Spleen (tissue), 11 donors: ENCODE measurements around the gene ZNF701. TPM values are rescaled to one million over a fixed set of nuclear protein-coding genes. Genes with fewer than 3 reads are reported as not detected.
"Not testable (repeated sequence)": the region's sequence is repeated elsewhere in the genome, so short reads cannot be mapped to it uniquely, and the experiment has no call there.

Source experiments
- DNase-seq: peaks from one replicate; pipeline ENCODE4 v3.0.0-alpha.2; 2020
- H3K27ac ChIP-seq, 8 donors: fragments of 200-600 bp; sonication (generic) in 7 of 8; 1 replicate in 4 of 8; 2 replicates in 4 of 8; pipeline versions ENCODE4 v1.5.0 to v1.8.0; 2016 to 2021; ENCODE audit warnings: inconsistent platforms in 4 of 8, mild to moderate bottlenecking in 4 of 8, moderate library complexity in 1 of 8
- H3K27me3 ChIP-seq, 7 donors: fragments of 200-600 bp; sonication (generic) in 6 of 7; replicated peaks in 1 of 7; 1 replicate in 4 of 7; 2 replicates in 3 of 7; pipeline versions ENCODE4 v1.5.0 to v1.8.0; 2016 to 2021; ENCODE audit warnings: inconsistent platforms in 3 of 7, mild to moderate bottlenecking in 1 of 7
- H3K36me3 ChIP-seq, 6 donors: fragments of 200-600 bp; sonication (generic) in 5 of 6; 1 replicate in 4 of 6; 2 replicates in 2 of 6; pipeline versions ENCODE4 v1.5.0 to v1.8.0; 2016 to 2021; ENCODE audit warnings: inconsistent platforms in 2 of 6
- H3K4me1 ChIP-seq, 6 donors: fragments of 200-600 bp; sonication (generic) in 5 of 6; 1 replicate in 3 of 6; 2 replicates in 3 of 6; pipeline versions ENCODE4 v1.5.0 to v1.8.0; 2016 to 2021; ENCODE audit warnings: inconsistent platforms in 3 of 6
- H3K4me3 ChIP-seq, 8 donors: fragments of 200-600 bp; sonication (generic) in 7 of 8; 1 replicate in 4 of 8; 2 replicates in 4 of 8; pipeline versions ENCODE4 v1.5.0 to v1.8.0; 2016 to 2021; ENCODE audit warnings: inconsistent platforms in 4 of 8, mild to moderate bottlenecking in 4 of 8, moderate library complexity in 2 of 8
- H3K9me3 ChIP-seq, 8 donors: fragments of 200-600 bp; sonication (generic) in 7 of 8; 1 replicate in 4 of 8; 2 replicates in 4 of 8; pipeline versions ENCODE4 v1.5.0 to v1.8.0; 2016 to 2021; ENCODE audit warnings: inconsistent platforms in 4 of 8
- CTCF ChIP-seq, 11 experiments: fragments of 200-600 bp in 7 of 11; fragments of 450-650 bp in 4 of 11; sonication (generic) in 4 of 11; IDR thresholded peaks in 8 of 11; conservative IDR thresholded peaks in 3 of 11; 1 replicate in 7 of 11; 2 replicates in 4 of 11; pipeline versions ENCODE4 v1.4.0 to v1.8.0; 2016 to 2021; ENCODE audit warnings: antibody characterized with exemption in 11 of 11, inconsistent platforms in 4 of 11, mild to moderate bottlenecking in 1 of 11
- POLR2A ChIP-seq, 3 donors: fragments of 450-650 bp; IDR thresholded peaks; one replicate each; pipeline ENCODE4 v1.5.1; 2017; ENCODE audit warnings: antibody characterized with exemption in 3 of 3, mild to moderate bottlenecking in 1 of 3
- POLR2AphosphoS5 ChIP-seq, 3 donors: sonication (generic); formaldehyde crosslinking; IDR thresholded peaks; one replicate each; pipeline ENCODE4 v1.5.1; 2017; ENCODE audit warnings: antibody characterized with exemption in 3 of 3
- WGBS, 5 donors: extraction: QIAGEN DNeasy Blood & Tissue Kit in 3 of 5; methylation state at CpG; one replicate each; pipeline versions ENCODE4 v1.1.5 to v1.1.7; 2013 to 2018; 5-methylcytosine and 5-hydroxymethylcytosine counted together
- intact Hi-C: fragments of 100-400 bp; cut with DNase I; formaldehyde crosslinking; loops from one replicate; pipeline ENCODE4 v1.15.0; 2023; ENCODE audit warnings: low total_unique reads
- polyA plus RNA-seq, 3 donors: library from polyadenylated mRNA; stranded (reverse); fragments of 200-250 nt; gene quantifications; one replicate each; pipeline ENCODE4 v1.2.1, GENCODE V29; 2013
- total RNA-seq, 7 donors: library from RNA; depleted of rRNA in 3 of 7; stranded (reverse); fragments of >200 nt in 3 of 7; fragmentation: NEBNext Ultra II Directional in 4 of 7; extraction: Animal tissue kit (Norgen Biotek cat#: 25700) in 4 of 7; gene quantifications; one replicate each; pipeline versions ENCODE4 v1.1.0 to v1.2.1, GENCODE V29; 2016 to 2021
- donor health status: healthy with polysubstance abuse.
- donor health status: DM: no; HTN: no; CAD: no; lungs with moderate emphysema.
- donor health status: DM: no; HTN: no; CAD: no.
- donor health status: Bipolar disorder and iron deficiency.
- donor health status: healthy.
- donor health status: DM: no; HTN: no; CAD: no.
- donor health status: DM: yes; HTN: yes; CAD: no.

ZNF701 gene
- total and polyA plus RNA-seq, 10 donors, result 5.0 to 28.2 (median 20.0) TPM

GRCh38 chr19:52527134-52527955 is 42.7 kb upstream of the ZNF701 start, which contains the start of gene ZNF808:
Gene ZNF808 (plus strand): TSS chr19:52527668. CDS start chr19:52543285, 15,617 bp downstream.
- intact Hi-C loops, result no loop called here
- 0 to 1% (median 1%) methylated on average over 44 to 54 of the region's 54 CpGs for WGBS, 5 donors

GRCh38 chr19:52527956-52528351 is 42.1 kb upstream of the ZNF701 start:
- H3K27ac ChIP-seq, result peak overlapping the region; percentile 88 to 93 (median 91)
- 2 to 5% (median 2%) methylated on average over 24 to 25 of the region's 25 CpGs for WGBS, 5 donors
- peak overlapping the region; percentile 66 to 90 (median 73) for H3K4me3 ChIP-seq
- H3K36me3 ChIP-seq, result peaks cover 0 to 7% (median 2%) of the 10 kb centered on the region in 6 donors
- TF ChIP-seq POLR2A (IDR thresholded peaks at IDR 0.05), result no peak
- TF ChIP-seq POLR2AphosphoS5 (IDR thresholded peaks at IDR 0.05), result no peak
- no peak for TF ChIP-seq CTCF (IDR thresholded peaks at IDR 0.05 in 8 of 11, conservative IDR thresholded peaks at IDR 0.05 in 3 of 11)
- intact Hi-C loops, result no loop called here
- H3K4me1 ChIP-seq, result peaks cover 5 to 39% (median 17%) of the 10 kb centered on the region in 6 donors
- peaks cover 0 to 37% (median 29%) of the 10 kb centered on the region in 8 donors for H3K9me3 ChIP-seq
- peak; percentile 82 for DNase-seq
- no peaks in the 10 kb centered on the region for H3K27me3 ChIP-seq

More at GRCh38 chr19:52527134-52527955, 42.7 kb upstream of the ZNF701 start, which contains the start of gene ZNF808:
- Histone ChIP-seq H3K4me1 (peaks cover 5 to 39% (median 17%) of the 10 kb centered on the region in 6 donors), H3K36me3 (peaks cover 0 to under 1% (median 0%) of the 10 kb centered on the region in 6 donors), H3K4me3 (peak within 1 kb of the TSS; percentile 66 to 90 (median 73)), H3K27me3 (no peaks in the 10 kb centered on the region), H3K27ac (peak within 1 kb of the TSS; percentile 88 to 93 (median 91)), H3K9me3 (peaks cover 0 to 43% (median 32%) of the 10 kb centered on the region in 8 donors)
- TF ChIP-seq POLR2A (IDR thresholded peaks at IDR 0.05) (peak in 1 of 3 donors; percentile 57), POLR2AphosphoS5 (IDR thresholded peaks at IDR 0.05) (peak; percentile 73 to 89 (median 84)), CTCF (IDR thresholded peaks at IDR 0.05 in 8 of 11, conservative IDR thresholded peaks at IDR 0.05 in 3 of 11) (peak; percentile 41 to 78 (median 69))
- peak; percentile 100 for DNase-seq

- intact Hi-C loops, result no loop called here
- Histone ChIP-seq H3K4me3 (no peak overlapping the region), H3K27me3 (no peaks in the 10 kb centered on the region), H3K36me3 (peaks cover 0 to 22% (median 6%) of the 10 kb centered on the region in 6 donors), H3K27ac (no peak overlapping the region), H3K9me3 (peaks cover 0 to 5% (median 0%) of the 10 kb centered on the region in 8 donors), H3K4me1 (peaks cover 5 to 63% (median 39%) of the 10 kb centered on the region in 6 donors)
- TF ChIP-seq POLR2A (IDR thresholded peaks at IDR 0.05) (no peak), CTCF (IDR thresholded peaks at IDR 0.05 in 8 of 11, conservative IDR thresholded peaks at IDR 0.05 in 3 of 11) (no peak), POLR2AphosphoS5 (IDR thresholded peaks at IDR 0.05) (no peak)
- DNase-seq, result no peak
- 93 to 98% (median 96%) methylated on average over 2 of the region's 2 CpGs for WGBS, 5 donors
Observed at GRCh38 chr19:52532480-52532879, 37.6 kb upstream of the ZNF701 start.

- no peak for DNase-seq
- no peaks in the 10 kb centered on the region for H3K27me3 ChIP-seq
- TF ChIP-seq POLR2AphosphoS5 (IDR thresholded peaks at IDR 0.05) (no peak), CTCF (IDR thresholded peaks at IDR 0.05 in 8 of 11, conservative IDR thresholded peaks at IDR 0.05 in 3 of 11) (no peak), POLR2A (IDR thresholded peaks at IDR 0.05) (no peak)
- peaks cover 0 to 53% (median 32%) of the 10 kb centered on the region in 6 donors for H3K4me1 ChIP-seq
- H3K4me3 ChIP-seq, result no peak overlapping the region
- intact Hi-C loops, result no loop called here
- peaks cover 0 to 22% (median 6%) of the 10 kb centered on the region in 6 donors for H3K36me3 ChIP-seq
- H3K27ac ChIP-seq, result no peak overlapping the region
- peaks cover 0 to 17% (median 0%) of the 10 kb centered on the region in 8 donors for H3K9me3 ChIP-seq
- WGBS, 5 donors, result 58 to 85% (median 81%) methylated on average over 5 of the region's 5 CpGs
Observed at GRCh38 chr19:52533901-52534300, 36.2 kb upstream of the ZNF701 start.

- Histone ChIP-seq H3K27ac (peak overlapping the region; percentile 19 to 90 (median 86)), H3K4me1 (peaks cover 0 to 41% (median 27%) of the 10 kb centered on the region in 6 donors), H3K4me3 (peak overlapping the region; percentile 45 to 79 (median 58)), H3K36me3 (peaks cover 0 to 31% (median 8%) of the 10 kb centered on the region in 6 donors), H3K9me3 (peaks cover 0 to 31% (median 9%) of the 10 kb centered on the region in 8 donors)
- peak; percentile 83 for DNase-seq
- intact Hi-C loops, H3K27me3 ChIP-seq: not testable (repeated sequence)
- WGBS, 5 donors, result 1 to 8% (median 5%) methylated on average over 15 of the region's 15 CpGs
Observed at GRCh38 chr19:52535385-52535770, 34.7 kb upstream of the ZNF701 start.
